H9 (cell line): ENCODE data around the gene MAP3K5. TPM values are rescaled to one million over a fixed set of nuclear protein-coding genes. Genes with fewer than 3 reads are reported as not detected.

Experiments used
- DNase-seq: peaks from one replicate; pipeline ENCODE4 v3.0.0-alpha.2; 2017
- H2AFZ ChIP-seq: one replicate; pipeline ENCODE4 v1.6.1; 2013; ENCODE audit warnings: mild to moderate bottlenecking, low read length, control low read depth, moderate library complexity
- H2AK5ac ChIP-seq: 2 replicates; pipeline ENCODE4 v1.6.1; 2013; ENCODE audit warnings: low read length, control low read depth, mixed read lengths; ENCODE audit not compliant: insufficient read length
- H2BK120ac ChIP-seq: one replicate; pipeline ENCODE4 v1.6.1; 2013; ENCODE audit warnings: low read depth, mild to moderate bottlenecking, low read length, control low read depth, inconsistent platforms; ENCODE audit not compliant: poor library complexity, severe bottlenecking
- H2BK12ac ChIP-seq: 2 replicates; pipeline ENCODE4 v1.6.1; 2013; ENCODE audit warnings: low read length, control low read depth, mixed read lengths, low read depth; ENCODE audit not compliant: insufficient read length
- H2BK15ac ChIP-seq: 2 replicates; pipeline ENCODE4 v1.6.1; 2013; ENCODE audit warnings: low read depth, low read length, control low read depth
- H2BK20ac ChIP-seq: one replicate; pipeline ENCODE4 v1.6.1; 2013; ENCODE audit warnings: low read depth, mild to moderate bottlenecking, low read length, control low read depth, inconsistent platforms; ENCODE audit not compliant: poor library complexity, severe bottlenecking
- H2BK5ac ChIP-seq: 2 replicates; pipeline ENCODE4 v1.6.1; 2013; ENCODE audit warnings: low read length, control low read depth, mixed read lengths; ENCODE audit not compliant: insufficient read length
- H3K14ac ChIP-seq: 2 replicates; pipeline ENCODE4 v1.6.1; 2013; ENCODE audit warnings: low read length, control low read depth; ENCODE audit not compliant: insufficient read depth
- H3K18ac ChIP-seq: 2 replicates; pipeline ENCODE4 v1.6.1; 2013; ENCODE audit warnings: low read depth, mild to moderate bottlenecking, mixed read lengths, low read length, control low read depth; ENCODE audit not compliant: insufficient read length
- H3K23ac ChIP-seq: 2 replicates; pipeline ENCODE4 v1.6.1; 2013; ENCODE audit warnings: low read length, control low read depth, mixed read lengths, low read depth; ENCODE audit not compliant: insufficient read length
- H3K23me2 ChIP-seq: 2 replicates; pipeline ENCODE4 v1.6.1; 2013; ENCODE audit warnings: low read depth, mild to moderate bottlenecking, mixed read lengths, low read length, control low read depth; ENCODE audit not compliant: insufficient read length, poor library complexity, severe bottlenecking
- H3K27ac ChIP-seq: 2 replicates; pipeline ENCODE4 v1.5.1; 2013; ENCODE audit warnings: low read length, control low read depth, mixed read lengths, low read depth; ENCODE audit not compliant: insufficient read length
- H3K27me3 ChIP-seq: 2 replicates; pipeline ENCODE4 v1.6.1; 2013; ENCODE audit warnings: low read length, control low read depth, inconsistent platforms; ENCODE audit not compliant: insufficient read depth
- H3K4ac ChIP-seq: 2 replicates; pipeline ENCODE4 v1.6.1; 2013; ENCODE audit warnings: low read depth, mild to moderate bottlenecking, control low read depth, inconsistent platforms, low read length, moderate library complexity
- H3K4me1 ChIP-seq: 2 replicates; pipeline ENCODE4 v1.6.1; 2013; ENCODE audit warnings: low read length, control low read depth, inconsistent platforms; ENCODE audit not compliant: insufficient read depth
- H3K4me2 ChIP-seq: 2 replicates; pipeline ENCODE4 v1.6.1; 2013; ENCODE audit warnings: low read length, control low read depth, mixed read lengths; ENCODE audit not compliant: insufficient read length, insufficient read depth
- H3K56ac ChIP-seq: 2 replicates; pipeline ENCODE4 v1.6.1; 2013; ENCODE audit warnings: low read depth, mild to moderate bottlenecking, mixed read lengths, low read length, control low read depth; ENCODE audit not compliant: insufficient read length
- H3K79me1 ChIP-seq: 2 replicates; pipeline ENCODE4 v1.6.1; 2013; ENCODE audit warnings: low read depth, mild to moderate bottlenecking, moderate library complexity, low read length, control low read depth, inconsistent platforms; ENCODE audit not compliant: insufficient read depth, poor library complexity, severe bottlenecking
- H3K79me2 ChIP-seq: 2 replicates; pipeline ENCODE4 v1.6.1; 2013; ENCODE audit warnings: low read length, control low read depth, inconsistent platforms; ENCODE audit not compliant: insufficient read depth
- H3K9ac ChIP-seq: 2 replicates; pipeline ENCODE4 v1.6.1; 2013; ENCODE audit warnings: low read length, control low read depth, mixed read lengths; ENCODE audit not compliant: insufficient read length; ENCODE audit errors: extremely low read depth
- H3K9me3 ChIP-seq: one replicate; pipeline ENCODE4 v1.6.1; 2013; ENCODE audit warnings: low read depth, low read length, inconsistent platforms; ENCODE audit not compliant: control insufficient read depth
- H3T11ph ChIP-seq: one replicate; pipeline ENCODE4 v1.6.1; 2013; ENCODE audit warnings: mild to moderate bottlenecking, low read length, control low read depth, inconsistent platforms
- H4K20me1 ChIP-seq: one replicate; pipeline ENCODE4 v1.6.1; 2013; ENCODE audit not compliant: control insufficient read depth, insufficient read length, insufficient read depth
- H4K5ac ChIP-seq: 2 replicates; pipeline ENCODE4 v1.6.1; 2013; ENCODE audit warnings: low read depth, mild to moderate bottlenecking, mixed read lengths, low read length, control low read depth; ENCODE audit not compliant: insufficient read length
- H4K8ac ChIP-seq: replicated peaks from 2 replicates; pipeline ENCODE4 v1.6.1; 2013; ENCODE audit warnings: low read length, control low read depth, mixed read lengths, low read depth; ENCODE audit not compliant: insufficient read length
- H4K91ac ChIP-seq: 2 replicates; pipeline ENCODE4 v1.6.1; 2013; ENCODE audit warnings: low read depth, mild to moderate bottlenecking, moderate library complexity, mixed read lengths, low read length, control low read depth; ENCODE audit not compliant: insufficient read length
- H3K27ac Mint-ChIP-seq, 3 experiments: 2 replicates in 2 of 3; 3 replicates in 1 of 3; pipeline ENCODE4 v1.8.0; 2020 to 2021; ENCODE audit warnings: mixed read lengths in 3 of 3, mild to moderate bottlenecking in 1 of 3, moderate library complexity in 1 of 3
- H3K27me3 Mint-ChIP-seq: 2 replicates; pipeline ENCODE4 v1.8.0; 2021; ENCODE audit warnings: low read depth, mild to moderate bottlenecking, moderate library complexity, mixed read lengths
- H3K36me3 Mint-ChIP-seq, 3 experiments: 2 replicates in 2 of 3; 3 replicates in 1 of 3; pipeline ENCODE4 v1.8.0; 2020 to 2021; ENCODE audit warnings: low read depth in 3 of 3, mixed read lengths in 3 of 3; ENCODE audit not compliant: insufficient read depth in 1 of 3
- H3K4me1 Mint-ChIP-seq, 2 experiments: 2 replicates each; pipeline ENCODE4 v1.8.0; 2020; ENCODE audit warnings: mixed read lengths in 2 of 2
- H3K4me3 Mint-ChIP-seq, 2 experiments: 2 replicates in 1 of 2; 3 replicates in 1 of 2; pipeline ENCODE4 v1.8.0; 2020 to 2021; ENCODE audit warnings: mild to moderate bottlenecking in 2 of 2, mixed read lengths in 2 of 2, moderate library complexity in 1 of 2
- H3K9me3 Mint-ChIP-seq, 2 experiments: 2 replicates in 1 of 2; 3 replicates in 1 of 2; pipeline ENCODE4 v1.8.0; 2020; ENCODE audit warnings: mild to moderate bottlenecking in 2 of 2, mixed read lengths in 2 of 2, moderate library complexity in 1 of 2
- CTCF ChIP-seq: fragments of 200-600 bp; sonication (generic); conservative IDR thresholded peaks from 3 replicates; pipeline ENCODE4 v1.8.0; 2021; ENCODE audit warnings: antibody characterized with exemption, mild to moderate bottlenecking
- WGBS: extraction: QIAGEN DNeasy Blood & Tissue Kit; methylation state at CpG from one replicate; pipeline ENCODE4 v1.1.7; 2013; ENCODE audit warnings: missing lambda C conversion rate, low lambda C conversion rate, mixed read lengths; ENCODE audit not compliant: insufficient read length; ENCODE audit errors: extremely low coverage; 5-methylcytosine and 5-hydroxymethylcytosine counted together
- total RNA-seq: library from RNA; stranded (reverse); gene quantifications from 2 replicates; pipeline ENCODE4 v1.2.1, GENCODE V29; 2021

Gene MAP3K5
- total RNA-seq, 1 experiment from 2014 or later: 1.6 TPM

GRCh38 chr6:136728976-136729515 lies 63.2 kb downstream of the MAP3K5 start:
- Histone ChIP-seq H3K79me1 (no peaks in the 10 kb centered on the region), H3K27ac (no peak overlapping the region), H3K9me3 (no peaks in the 10 kb centered on the region), H3K9ac (no peak overlapping the region), H3K14ac (no peak overlapping the region), H4K5ac (no peak overlapping the region), H3K27me3 (no peaks in the 10 kb centered on the region), H4K20me1 (no peaks in the 10 kb centered on the region), H2BK120ac (no peak overlapping the region), H3K4me2 (no peak overlapping the region), H3K23me2 (no peaks in the 10 kb centered on the region), H3T11ph (no peak overlapping the region), H2BK5ac (no peak overlapping the region), H2BK20ac (no peak overlapping the region), H4K8ac (no peak overlapping the region), H3K4me1 (no peaks in the 10 kb centered on the region), H3K23ac (no peak overlapping the region), H2BK12ac (no peak overlapping the region), H3K18ac (no peak overlapping the region), H2AFZ (no peak overlapping the region), H3K56ac (no peak overlapping the region), H4K91ac (no peak overlapping the region), H3K79me2 (no peaks in the 10 kb centered on the region), H2BK15ac (no peak overlapping the region), H3K4ac (no peak overlapping the region), H2AK5ac (no peak overlapping the region)
- WGBS: no CpG with 5 or more reads among the region's 4 CpGs
- Mint-ChIP-seq H3K36me3 (0 out of 7 replicates have a peak, but pooled peaks cover 0 to 1% (median 0%) of the 10 kb centered on the region in 3 experiments), H3K27me3 (no peaks in the 10 kb centered on the region), H3K27ac (peak overlapping the region in 1 of 3 experiments; percentile 32; a peak in 1 of 7 replicates), H3K4me3 (no peak overlapping the region), H3K4me1 (0 out of 4 replicates have a peak, but pooled peaks cover 0 to 3% of the 10 kb centered on the region in 2 experiments), H3K9me3 (no peaks in the 10 kb centered on the region; a peak in 1 of 5 replicates)
- no peak for TF ChIP-seq CTCF
- no peak for DNase-seq
